ENCODE measurements around the gene SHOX. TPM values are rescaled to one million over a fixed set of nuclear protein-coding genes. Genes with fewer than 3 reads are reported as not detected.

SHOX gene
- total RNA-seq, 1 donor from 2014 or later = 3.1 TPM

GRCh38 chrX:703466-703865 lies 72.9 kb downstream of the SHOX start:
- no peak overlapping the region for H3K4me3 ChIP-seq (ENCODE audit: low read length in 3 of 3)
- H3K27ac ChIP-seq (ENCODE audit: low read depth, low read length) = no peak overlapping the region
- H3K4me1 ChIP-seq (ENCODE audit: control insufficient read depth in 3 of 3, insufficient read depth in 3 of 3, low read length in 3 of 3) = no peaks in the 10 kb centered on the region
- no peaks in the 10 kb centered on the region for H3K27me3 ChIP-seq (ENCODE audit: control insufficient read depth in 3 of 3, insufficient read depth in 3 of 3, low read length in 3 of 3)
- no peaks in the 10 kb centered on the region for H3K36me3 ChIP-seq (ENCODE audit: control insufficient read depth in 3 of 3, insufficient read depth in 3 of 3, low read length in 3 of 3)
- H3K9me3 ChIP-seq (ENCODE audit: control insufficient read depth in 3 of 3, low read length in 3 of 3) = peaks cover 2 to 9% (median 6%) of the 10 kb centered on the region in 3 donors
- no peak overlapping the region for H3K9ac ChIP-seq (ENCODE audit: low read depth in 1 of 3, low read length in 3 of 3)

- Histone ChIP-seq H3K27me3 (ENCODE audit: control insufficient read depth in 3 of 3, insufficient read depth in 3 of 3, low read length in 3 of 3) (no peaks in the 10 kb centered on the region), H3K27ac (ENCODE audit: low read depth, low read length) (no peak overlapping the region), H3K9ac (ENCODE audit: low read depth in 1 of 3, low read length in 3 of 3) (no peak overlapping the region), H3K36me3 (ENCODE audit: control insufficient read depth in 3 of 3, insufficient read depth in 3 of 3, low read length in 3 of 3) (no peaks in the 10 kb centered on the region), H3K4me1 (ENCODE audit: control insufficient read depth in 3 of 3, insufficient read depth in 3 of 3, low read length in 3 of 3) (no peaks in the 10 kb centered on the region), H3K9me3 (ENCODE audit: control insufficient read depth in 3 of 3, low read length in 3 of 3) (peaks cover 2 to 9% (median 6%) of the 10 kb centered on the region in 3 donors), H3K4me3 (ENCODE audit: low read length in 3 of 3) (no peak overlapping the region)
Observed at GRCh38 chrX:703866-704265, 73.3 kb downstream of the SHOX start.

Other genes with a start within 250 kb of the SHOX start
- 172 TPM for gene PPP2R3B, start 243.9 kb upstream of the SHOX start, total RNA-seq

Measured in skeletal muscle tissue (tissue), 4 donors.